Stimulated activated naive B cell treated with anti-CD40 and anti-IgM and Interleukin-4, amounts not matched to agents 10 μg/mL and 1 μg/mL and 100 μg/mL, for 72 hours (primary cell): Measurements from ENCODE around the gene ACVR2A.

ENCODE experiments used
- ATAC-seq, 2 donors: fragments of 150-1000 bp; cut with Tn5 transposase; replicated peaks; 2 replicates each; pipeline ENCODE4 v1.10.0; 2021; ENCODE audit warnings: moderate library complexity in 1 of 2
- DNase-seq: peaks from one replicate; pipeline ENCODE4 v3.0.0; 2021
- H3K27ac Mint-ChIP-seq: one replicate; pipeline ENCODE4 v1.8.0; 2022; ENCODE audit warnings: mild to moderate bottlenecking, mixed read lengths
- H3K27me3 Mint-ChIP-seq, 2 donors: one replicate each; pipeline ENCODE4 v1.8.0; 2022; ENCODE audit warnings: mixed read lengths in 2 of 2
- H3K36me3 Mint-ChIP-seq, 2 donors: one replicate each; pipeline ENCODE4 v1.8.0; 2022; ENCODE audit warnings: mixed read lengths in 2 of 2, mild to moderate bottlenecking in 1 of 2
- H3K4me1 Mint-ChIP-seq, 2 donors: one replicate each; pipeline ENCODE4 v1.8.0; 2022; ENCODE audit warnings: mixed read lengths in 2 of 2, mild to moderate bottlenecking in 1 of 2
- H3K4me3 Mint-ChIP-seq, 2 donors: one replicate each; pipeline ENCODE4 v1.8.0; 2022; ENCODE audit warnings: mild to moderate bottlenecking in 2 of 2, mixed read lengths in 2 of 2, moderate library complexity in 1 of 2
- H3K9me3 Mint-ChIP-seq, 2 donors: one replicate each; pipeline ENCODE4 v1.8.0; 2022; ENCODE audit warnings: mixed read lengths in 2 of 2, mild to moderate bottlenecking in 1 of 2

The ACVR2A gene

DNA sequence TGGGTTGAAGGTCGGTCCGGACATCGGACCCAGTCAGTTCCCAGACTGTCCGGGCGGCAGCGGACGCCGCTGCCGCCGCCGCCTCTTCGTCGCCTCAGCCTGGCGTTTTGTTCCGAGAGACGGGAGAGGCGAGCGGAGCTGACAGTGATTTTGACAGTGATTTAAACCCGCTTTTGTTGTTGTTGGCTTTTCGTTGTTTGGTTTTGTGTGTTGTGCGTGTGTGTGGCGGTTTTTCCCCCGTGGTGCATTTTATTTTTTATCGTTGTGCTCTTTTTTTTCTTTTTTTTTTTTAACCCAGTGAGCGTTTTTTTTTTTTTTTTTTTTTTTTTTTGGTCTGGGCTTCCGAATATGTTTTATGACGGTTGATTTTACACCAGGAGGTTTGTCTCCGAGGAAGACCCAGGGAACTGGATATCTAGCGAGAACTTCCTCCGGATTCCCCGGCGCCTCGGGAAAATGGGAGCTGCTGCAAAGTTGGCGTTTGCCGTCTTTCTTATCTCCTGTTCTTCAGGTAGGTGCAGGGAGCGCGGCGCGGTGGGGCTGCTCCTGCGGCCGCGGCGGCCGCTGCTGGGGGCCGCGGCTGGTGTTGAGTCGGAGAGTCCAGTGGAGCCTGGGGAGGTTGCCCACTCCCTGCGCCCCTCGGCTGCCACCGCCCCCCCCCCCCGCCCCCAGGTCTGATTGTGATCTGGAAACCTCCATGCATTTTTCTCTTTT is at the start of gene ACVR2A:
ACVR2A (plus strand) TSS at position 333 of the 714 bp plus-strand sequence; CDS start at position 457, 124 bp downstream.
- DNase-seq (peak; percentile 20), ATAC-seq (peak; percentile 41)
- peaks cover 0 to 4% of the 10 kb centered on the region in 2 donors for H3K36me3 Mint-ChIP-seq
- no peaks in the 10 kb centered on the region for H3K9me3 Mint-ChIP-seq
- H3K27me3 Mint-ChIP-seq: peaks cover 32% of the 10 kb centered on the region in 2 donors
- H3K4me3 Mint-ChIP-seq: peak within 1 kb of the TSS; percentile 93 to 99
- peaks cover 16 to 39% of the 10 kb centered on the region in 2 donors for H3K4me1 Mint-ChIP-seq
- H3K27ac Mint-ChIP-seq: peak within 1 kb of the TSS; percentile 95

DNA sequence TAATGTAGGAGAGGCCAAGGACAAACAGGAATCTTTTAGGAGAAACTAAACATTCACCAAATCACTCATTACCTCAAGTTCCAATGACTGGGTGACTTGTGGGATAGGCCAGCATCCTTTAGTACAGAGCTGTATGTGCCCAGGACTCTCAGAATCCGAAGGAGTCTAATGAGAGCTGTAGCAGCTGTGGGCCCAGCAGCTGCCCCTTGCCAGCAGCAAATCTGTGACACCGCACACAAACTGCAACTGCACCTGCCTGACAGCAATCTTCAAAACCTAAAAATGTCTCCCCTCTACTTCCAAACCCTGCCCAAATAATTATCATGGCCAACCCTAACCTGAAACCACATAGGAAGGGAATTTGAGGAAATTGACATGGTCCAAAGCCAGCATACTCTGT is 44.5 kb upstream of the ACVR2A start:
- ATAC-seq (no peak), DNase-seq (no peak)
- Mint-ChIP-seq H3K36me3 (no peaks in the 10 kb centered on the region), H3K27me3 (no peaks in the 10 kb centered on the region), H3K27ac (no peak overlapping the region), H3K9me3 (no peaks in the 10 kb centered on the region), H3K4me3 (no peak overlapping the region), H3K4me1 (peaks cover 4 to 7% of the 10 kb centered on the region in 2 donors)

DNA sequence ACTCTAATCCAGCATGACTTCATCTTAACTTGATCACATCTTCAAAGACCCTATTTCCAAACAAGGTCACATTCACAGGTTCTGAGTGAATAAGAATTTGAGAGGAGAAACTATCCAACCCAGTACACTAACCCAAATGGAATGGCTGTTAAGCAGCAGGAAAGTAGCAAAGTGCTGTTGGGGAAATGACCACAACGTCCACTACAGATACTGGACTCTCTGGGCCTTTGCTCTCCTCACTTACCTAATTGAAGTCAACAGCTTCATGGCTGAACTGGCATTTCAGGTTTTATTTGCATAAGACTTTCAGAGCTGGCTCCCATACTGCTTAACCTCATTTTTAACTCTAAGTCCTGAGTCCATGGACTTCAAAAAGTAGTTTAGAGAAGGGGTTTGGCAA is 38.0 kb upstream of the ACVR2A start:
- DNase-seq: no peak
- ATAC-seq: no peak
- Mint-ChIP-seq H3K27me3 (peaks cover 0 to 14% of the 10 kb centered on the region in 2 donors), H3K9me3 (no peaks in the 10 kb centered on the region), H3K4me1 (no peaks in the 10 kb centered on the region), H3K4me3 (no peak overlapping the region), H3K27ac (no peak overlapping the region), H3K36me3 (no peaks in the 10 kb centered on the region)

DNA sequence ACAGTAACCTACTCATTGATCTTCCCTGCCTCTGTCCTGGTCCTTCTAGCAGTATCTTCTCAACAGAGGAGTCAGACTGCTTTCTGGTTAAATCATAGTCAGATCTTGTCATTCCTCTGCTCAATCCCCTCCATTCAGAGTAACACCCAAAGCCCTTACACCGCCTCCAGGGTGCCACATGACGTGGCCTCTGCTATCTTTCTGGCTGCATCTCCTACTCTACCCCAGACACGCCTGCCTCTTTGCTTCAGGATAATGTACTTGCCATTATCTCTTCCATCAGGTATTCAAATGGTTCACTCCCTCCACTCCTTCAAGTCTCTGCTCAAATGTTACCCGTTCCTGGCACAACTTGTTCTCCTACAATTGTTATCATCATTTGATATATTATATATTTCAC is 36.3 kb upstream of the ACVR2A start:
- H3K4me1 Mint-ChIP-seq: no peaks in the 10 kb centered on the region
- no peaks in the 10 kb centered on the region for H3K9me3 Mint-ChIP-seq
- H3K27me3 Mint-ChIP-seq: peaks cover 0 to 14% of the 10 kb centered on the region in 2 donors
- ATAC-seq (no peak), DNase-seq (no peak)
- H3K27ac Mint-ChIP-seq: no peak overlapping the region
- H3K4me3 Mint-ChIP-seq: no peak overlapping the region
- H3K36me3 Mint-ChIP-seq: no peaks in the 10 kb centered on the region

DNA sequence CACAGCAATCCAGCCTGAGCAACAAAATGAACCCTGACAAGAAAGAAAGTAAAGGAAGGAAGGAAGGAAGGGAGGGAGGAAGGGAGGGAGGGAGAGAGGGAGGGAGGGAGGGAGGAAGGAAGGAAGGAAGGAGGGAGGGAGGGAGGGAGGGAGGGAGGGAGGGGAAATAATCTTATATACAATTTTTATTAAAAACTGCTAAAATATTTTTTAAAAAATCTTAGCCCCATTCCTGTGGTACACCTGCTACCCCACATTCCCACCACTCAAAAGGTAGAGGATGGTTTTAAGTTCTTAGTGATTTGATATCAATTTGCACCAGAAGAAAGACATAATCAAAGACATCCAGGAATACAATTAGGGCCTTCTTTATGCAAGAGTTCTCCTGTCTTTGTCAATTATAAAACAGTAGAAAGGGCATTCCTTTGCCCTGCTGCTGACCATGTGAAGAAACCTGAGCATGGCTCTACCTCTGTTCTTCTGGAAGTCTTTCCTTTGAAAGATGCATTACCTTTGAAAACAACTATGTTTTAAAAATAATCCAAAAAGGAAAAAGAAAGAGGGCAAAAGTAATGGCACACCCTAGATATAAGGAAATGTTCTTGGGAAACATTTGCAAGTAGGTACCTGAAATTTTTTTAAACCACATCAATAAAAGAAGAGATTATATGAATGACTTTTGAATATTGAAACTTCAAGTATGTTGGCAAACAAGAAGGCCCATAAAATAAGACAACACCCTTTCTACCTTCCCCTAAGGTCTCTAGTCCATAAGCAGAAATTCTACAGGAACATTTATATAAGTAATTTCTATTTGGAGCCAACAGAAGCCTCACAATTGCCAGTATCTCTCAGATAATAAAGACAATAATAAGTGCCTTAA is 33.7 kb upstream of the ACVR2A start:
- H3K27ac Mint-ChIP-seq: no peak overlapping the region
- H3K4me1 Mint-ChIP-seq: no peaks in the 10 kb centered on the region
- DNase-seq: no peak
- H3K4me3 Mint-ChIP-seq: no peak overlapping the region
- H3K36me3 Mint-ChIP-seq: no peaks in the 10 kb centered on the region
- H3K9me3 Mint-ChIP-seq: no peaks in the 10 kb centered on the region
- no peak for ATAC-seq
- H3K27me3 Mint-ChIP-seq: peaks cover 3 to 17% of the 10 kb centered on the region in 2 donors

DNA sequence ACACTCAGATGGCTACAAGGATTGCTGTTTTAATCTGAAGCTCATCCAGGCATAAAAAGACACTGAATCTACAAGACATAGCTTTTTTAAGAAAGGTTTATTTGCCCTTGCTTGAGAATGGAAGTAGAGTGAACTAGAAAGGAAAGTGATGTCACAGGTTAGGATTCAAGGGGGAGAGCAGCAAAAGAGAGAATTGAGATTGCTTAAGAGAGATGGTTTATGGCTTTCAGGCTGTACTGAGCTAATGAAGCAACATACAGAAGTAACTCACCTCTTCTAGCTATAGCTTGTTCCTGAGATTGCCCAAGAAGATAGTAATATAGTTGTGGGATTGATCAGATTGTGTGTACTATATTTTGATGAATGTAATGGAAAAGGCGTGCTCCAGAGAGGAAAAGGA is 26.1 kb upstream of the ACVR2A start:
- no peak for ATAC-seq
- Mint-ChIP-seq H3K9me3 (peaks cover 0 to 6% of the 10 kb centered on the region in 2 donors), H3K4me1 (no peaks in the 10 kb centered on the region), H3K27ac (no peak overlapping the region), H3K27me3 (peaks cover 25% of the 10 kb centered on the region in 2 donors), H3K4me3 (no peak overlapping the region), H3K36me3 (no peaks in the 10 kb centered on the region)
- DNase-seq: no peak

DNA sequence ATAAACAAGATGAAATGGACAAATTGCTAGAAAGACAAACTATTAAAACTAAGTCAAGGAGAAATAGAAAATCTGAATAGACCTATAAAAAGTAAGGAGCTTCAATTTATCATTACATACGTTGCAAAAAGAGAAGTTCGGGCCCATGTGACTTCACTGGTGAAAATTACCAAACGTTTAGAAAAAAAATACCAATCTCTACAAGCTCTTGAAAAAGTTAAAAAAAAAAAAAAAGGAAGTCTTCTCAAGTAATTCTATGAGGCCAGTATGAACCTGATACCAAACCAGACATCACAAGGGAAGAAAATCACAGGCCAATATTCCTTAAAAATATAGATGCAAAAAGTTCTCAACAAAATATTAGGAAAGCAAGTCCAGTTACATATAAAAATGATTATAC is 20.2 kb upstream of the ACVR2A start:
- DNase-seq (no peak), ATAC-seq (no peak)
- Mint-ChIP-seq H3K36me3 (no peaks in the 10 kb centered on the region), H3K27ac (no peak overlapping the region), H3K4me3 (no peak overlapping the region), H3K4me1 (no peaks in the 10 kb centered on the region), H3K27me3 (peaks cover 7 to 14% of the 10 kb centered on the region in 2 donors), H3K9me3 (peaks cover 2 to 6% of the 10 kb centered on the region in 2 donors)

DNA sequence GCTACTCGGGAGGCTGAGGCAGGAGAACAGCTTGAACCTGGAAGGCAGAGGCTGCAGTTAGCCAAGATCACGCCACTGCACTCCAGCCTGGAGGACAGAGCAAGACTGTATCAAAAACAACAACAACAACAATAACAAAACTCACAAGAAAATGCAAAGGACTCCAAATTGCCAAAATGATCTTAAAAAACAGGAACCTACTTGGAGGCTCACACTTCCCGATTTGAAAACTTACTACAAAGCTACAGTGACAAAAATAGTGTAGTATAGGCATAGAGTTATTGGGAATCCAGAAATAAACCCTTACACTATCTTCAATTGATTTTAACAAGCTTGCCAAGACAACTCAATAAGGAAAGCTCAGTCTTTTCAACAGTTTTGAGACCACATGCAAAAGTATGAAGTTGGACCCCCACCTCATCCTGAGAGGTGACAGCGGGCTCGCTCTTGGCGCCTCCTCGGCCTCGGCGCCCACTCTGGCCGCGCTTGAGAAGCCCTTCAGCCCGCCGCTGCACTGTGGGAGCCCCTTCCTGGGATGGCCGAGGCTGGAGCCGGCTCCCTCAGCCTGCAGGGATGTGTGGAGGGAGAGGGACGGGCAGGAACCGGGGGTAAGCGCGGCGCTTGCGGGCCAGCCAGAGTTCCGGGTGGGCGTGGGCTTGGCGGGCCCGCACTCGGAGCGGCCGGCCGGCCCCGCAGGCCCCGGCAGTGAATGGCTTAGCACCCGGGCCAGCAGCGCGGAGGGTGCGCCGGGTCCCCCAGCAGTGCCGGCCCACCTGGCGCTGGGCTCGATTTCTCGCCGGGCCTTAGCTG is 18.3 kb upstream of the ACVR2A start:
- no peak overlapping the region for H3K4me3 Mint-ChIP-seq
- H3K36me3 Mint-ChIP-seq: no peaks in the 10 kb centered on the region
- H3K27ac Mint-ChIP-seq: no peak overlapping the region
- ATAC-seq: no peak
- no peak for DNase-seq
- H3K4me1 Mint-ChIP-seq: no peaks in the 10 kb centered on the region
- peaks cover 7% of the 10 kb centered on the region in 2 donors for H3K27me3 Mint-ChIP-seq
- H3K9me3 Mint-ChIP-seq: peaks cover 2 to 6% of the 10 kb centered on the region in 2 donors

DNA sequence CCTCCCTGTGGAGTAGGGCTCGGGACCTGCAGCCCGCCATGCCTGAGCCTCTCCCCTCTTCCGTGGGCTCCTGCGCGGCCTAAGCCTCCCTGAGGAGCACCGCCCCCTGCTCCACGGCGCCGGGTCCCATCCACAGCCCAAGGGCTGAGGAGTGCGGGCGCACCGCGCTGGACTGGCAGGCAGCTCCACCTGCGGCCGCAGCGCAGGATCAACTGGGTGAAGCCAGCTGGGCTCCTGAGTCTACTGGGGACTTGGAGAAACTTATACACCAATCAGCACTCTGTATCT is 17.8 kb upstream of the ACVR2A start:
- no peak overlapping the region for H3K4me3 Mint-ChIP-seq

DNA sequence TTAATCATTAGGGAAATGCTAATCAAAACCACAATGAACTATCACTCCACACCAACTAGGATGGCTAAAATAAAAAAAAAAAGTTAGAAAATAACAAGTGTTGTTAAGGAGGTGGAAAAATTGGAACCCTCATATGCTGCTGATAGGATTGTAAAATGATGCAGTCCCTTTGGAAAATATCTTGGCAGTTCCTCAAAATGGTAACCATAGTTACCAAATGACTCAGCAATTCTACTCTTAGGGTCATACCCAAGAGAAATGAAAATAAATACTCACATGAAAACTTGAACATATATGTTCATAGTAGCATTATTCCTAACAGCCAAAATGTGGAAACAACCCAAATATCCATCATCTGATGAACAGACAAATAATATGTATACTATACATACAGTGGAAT is 15.7 kb upstream of the ACVR2A start:
- ATAC-seq (no peak), DNase-seq (no peak)
- H3K4me1 Mint-ChIP-seq: no peaks in the 10 kb centered on the region
- H3K27ac Mint-ChIP-seq: no peak overlapping the region
- H3K36me3 Mint-ChIP-seq: no peaks in the 10 kb centered on the region
- H3K27me3 Mint-ChIP-seq: peaks cover 4 to 6% of the 10 kb centered on the region in 2 donors
- peaks cover 0 to 2% of the 10 kb centered on the region in 2 donors for H3K9me3 Mint-ChIP-seq
- H3K4me3 Mint-ChIP-seq: no peak overlapping the region

More for the DNA sequence above, 17.8 kb upstream of the ACVR2A start:
- H3K36me3 Mint-ChIP-seq: no peaks in the 10 kb centered on the region
- peaks cover 7% of the 10 kb centered on the region in 2 donors for H3K27me3 Mint-ChIP-seq
- no peak for ATAC-seq
- DNase-seq: no peak
- H3K9me3 Mint-ChIP-seq: peaks cover 2 to 6% of the 10 kb centered on the region in 2 donors
- H3K27ac Mint-ChIP-seq: no peak overlapping the region
- no peaks in the 10 kb centered on the region for H3K4me1 Mint-ChIP-seq

DNA sequence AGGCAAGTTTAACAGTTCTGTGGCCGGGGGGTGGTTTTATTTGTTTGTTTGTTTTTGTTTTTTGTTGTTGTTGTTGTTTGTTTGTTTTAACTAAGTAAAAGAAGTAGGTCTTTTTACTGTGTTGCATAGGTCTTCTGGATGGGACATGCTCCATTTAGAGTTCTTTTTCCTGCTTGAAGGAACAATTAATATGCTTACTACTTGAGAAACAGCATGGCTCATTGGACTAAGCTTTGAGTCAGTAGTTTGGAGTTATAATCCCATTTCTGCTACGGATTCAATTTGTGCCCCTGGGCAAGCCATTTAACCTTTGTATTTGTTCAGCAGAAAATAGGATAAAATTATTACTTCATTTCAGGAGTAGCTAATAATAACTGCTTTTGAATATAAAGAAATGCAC is 8.7 kb upstream of the ACVR2A start:
- no peak overlapping the region for H3K27ac Mint-ChIP-seq
- no peak for DNase-seq
- no peaks in the 10 kb centered on the region for H3K4me1 Mint-ChIP-seq
- H3K36me3 Mint-ChIP-seq: no peaks in the 10 kb centered on the region
- peaks cover 41 to 48% of the 10 kb centered on the region in 2 donors for H3K27me3 Mint-ChIP-seq
- H3K9me3 Mint-ChIP-seq: no peaks in the 10 kb centered on the region
- no peak for ATAC-seq
- H3K4me3 Mint-ChIP-seq: no peak overlapping the region

DNA sequence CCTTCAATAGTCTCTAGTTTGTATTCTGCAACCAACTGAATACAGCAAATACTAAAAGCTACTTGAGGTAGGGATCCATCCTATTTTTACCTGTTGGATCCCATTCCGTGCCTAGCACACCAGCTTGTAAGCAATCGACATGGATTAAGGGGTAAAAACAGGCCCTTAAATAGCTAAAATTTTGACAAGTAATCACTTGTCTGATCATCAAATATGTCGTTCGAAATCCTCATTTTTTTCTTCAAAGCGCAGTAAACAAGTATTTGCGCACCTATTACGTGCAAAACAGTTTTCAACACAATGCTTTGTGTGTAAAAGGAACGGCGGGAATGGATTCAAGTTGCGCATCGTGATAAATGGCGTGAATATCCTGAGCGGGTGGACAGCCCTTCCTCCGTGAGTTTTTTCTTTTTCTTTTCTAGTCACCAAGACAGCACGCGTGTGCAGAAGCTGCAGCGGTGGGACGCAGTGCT is 1.4 kb upstream of the ACVR2A start:
- Mint-ChIP-seq H3K9me3 (no peaks in the 10 kb centered on the region), H3K36me3 (peaks cover 0 to 4% of the 10 kb centered on the region in 2 donors), H3K27ac (peak overlapping the region; percentile 95), H3K4me3 (peak overlapping the region; percentile 93 to 99), H3K4me1 (peaks cover 16 to 39% of the 10 kb centered on the region in 2 donors), H3K27me3 (peaks cover 40 to 42% of the 10 kb centered on the region in 2 donors)
- no peak for ATAC-seq
- no peak for DNase-seq

DNA sequence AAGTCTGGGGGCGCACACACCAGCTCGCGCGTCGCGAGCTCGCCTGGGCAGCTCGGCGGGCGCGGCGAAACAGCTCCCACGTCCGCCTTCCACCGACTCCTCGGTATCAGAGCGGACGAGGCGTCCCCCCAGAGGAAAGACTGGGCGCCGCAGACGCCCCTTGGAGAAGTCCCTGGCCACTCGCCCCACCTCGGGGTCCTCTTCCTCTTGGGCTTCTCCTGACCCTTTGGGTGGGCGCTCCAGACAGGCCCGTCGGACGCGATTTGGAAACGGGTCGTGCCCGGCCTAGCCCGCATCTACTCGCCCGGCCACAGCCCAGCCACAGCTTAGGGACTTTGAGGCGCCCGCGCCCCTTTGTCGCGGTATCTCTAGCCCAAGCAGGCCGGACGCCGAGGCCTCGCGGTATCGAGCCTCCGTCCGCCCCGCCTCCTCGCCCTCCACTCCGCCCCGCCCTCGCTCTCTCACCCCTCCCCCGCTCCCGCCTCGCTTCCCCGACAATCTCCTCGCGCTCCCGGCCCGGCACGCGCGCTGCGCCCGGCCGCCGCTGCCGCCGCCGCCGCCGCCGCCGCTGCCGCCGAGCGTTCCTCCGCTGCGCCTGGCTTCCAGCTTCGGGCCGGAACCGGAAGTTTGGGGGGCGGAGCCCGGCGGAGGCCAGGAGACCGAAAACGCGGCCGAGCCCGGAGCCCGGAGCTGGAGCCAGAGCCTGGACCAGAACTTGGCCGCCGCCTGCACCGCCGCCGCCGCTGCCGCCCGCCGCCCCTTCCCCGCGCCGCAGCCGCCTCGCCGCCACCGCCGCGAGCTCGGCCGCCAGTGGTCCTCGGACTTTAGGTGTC is 749 bp upstream of the ACVR2A start:
- peak overlapping the region; percentile 93 to 99 for H3K4me3 Mint-ChIP-seq
- peak; percentile 86 for ATAC-seq
- DNase-seq: peak; percentile 89
- peak overlapping the region; percentile 95 for H3K27ac Mint-ChIP-seq
- no peaks in the 10 kb centered on the region for H3K9me3 Mint-ChIP-seq
- peaks cover 16 to 39% of the 10 kb centered on the region in 2 donors for H3K4me1 Mint-ChIP-seq
- H3K27me3 Mint-ChIP-seq: peaks cover 37% of the 10 kb centered on the region in 2 donors
- H3K36me3 Mint-ChIP-seq: peaks cover 0 to 4% of the 10 kb centered on the region in 2 donors
